Fibroblast of lung (primary cell): ENCODE measurements around the gene GGACT. TPM values are rescaled to one million over a fixed set of nuclear protein-coding genes. Genes with fewer than 3 reads are reported as not detected.

Experiments used
- DNase-seq, 2 donors: peaks; one replicate each; pipeline versions ENCODE4 v3.0.0 to v3.0.0-alpha.2; 2010; ENCODE audit warnings: low read depth in 2 of 2
- H2AFZ ChIP-seq: 2 replicates; pipeline ENCODE4 v1.5.1; 2012; ENCODE audit warnings: low read length, control low read depth, inconsistent platforms
- H3K27ac ChIP-seq: 2 replicates; pipeline ENCODE4 v1.5.1; 2011; ENCODE audit warnings: low read length, control low read depth; ENCODE audit not compliant: insufficient read depth
- H3K27me3 ChIP-seq: 2 replicates; pipeline ENCODE4 v1.5.1; 2011; ENCODE audit warnings: mild to moderate bottlenecking, low read length; ENCODE audit not compliant: control insufficient read depth, insufficient read depth
- H3K36me3 ChIP-seq: 2 replicates; pipeline ENCODE4 v1.5.1; 2011; ENCODE audit warnings: low read length; ENCODE audit not compliant: control insufficient read depth, insufficient read depth
- H3K4me1 ChIP-seq: 2 replicates; pipeline ENCODE4 v1.5.1; 2011; ENCODE audit warnings: low read length; ENCODE audit not compliant: control insufficient read depth, insufficient read depth; ENCODE audit errors: extremely low read depth
- H3K4me2 ChIP-seq: 2 replicates; pipeline ENCODE4 v1.5.1; 2011; ENCODE audit warnings: low read length, control low read depth; ENCODE audit not compliant: insufficient read depth; ENCODE audit errors: extremely low read depth
- H3K4me3 ChIP-seq, 4 experiments: fragments of 200-600 bp in 1 of 4; sonication (generic) in 1 of 4; replicated peaks in 1 of 4; 2 replicates each; pipeline ENCODE4 v1.5.1; 2011 to 2016; ENCODE audit warnings: low read length in 4 of 4, low read depth in 3 of 4, mild to moderate bottlenecking in 3 of 4, control low read depth in 2 of 4, inconsistent platforms in 1 of 4, mixed read lengths in 1 of 4; ENCODE audit not compliant: insufficient read depth in 1 of 4; ENCODE audit errors: control extremely low read depth in 1 of 4
- H3K79me2 ChIP-seq: 2 replicates; pipeline ENCODE4 v1.5.1; 2012; ENCODE audit warnings: mild to moderate bottlenecking, low read length, inconsistent platforms; ENCODE audit not compliant: control insufficient read depth, insufficient read depth
- H3K9ac ChIP-seq: 2 replicates; pipeline ENCODE4 v1.5.1; 2011; ENCODE audit warnings: mild to moderate bottlenecking, low read length, control low read depth; ENCODE audit not compliant: insufficient read depth
- H3K9me3 ChIP-seq: 2 replicates; pipeline ENCODE4 v1.5.1; 2012; ENCODE audit warnings: low read depth, low read length; ENCODE audit not compliant: control insufficient read depth, insufficient read depth
- H4K20me1 ChIP-seq: 2 replicates; pipeline ENCODE4 v1.5.1; 2011; ENCODE audit warnings: low read length; ENCODE audit not compliant: control insufficient read depth, insufficient read depth; ENCODE audit errors: extremely low read depth
- CTCF ChIP-seq, 2 donors: IDR thresholded peaks in 1 of 2; conservative IDR thresholded peaks in 1 of 2; 1 replicate in 1 of 2; 2 replicates in 1 of 2; pipeline ENCODE4 v1.5.1; 2011 to 2012; ENCODE audit warnings: low read length in 2 of 2, control low read depth in 1 of 2, inconsistent platforms in 1 of 2, low read depth in 1 of 2, mild to moderate bottlenecking in 1 of 2
- EZH2 ChIP-seq: IDR thresholded peaks from 2 replicates; pipeline ENCODE4 v1.5.1; 2012; ENCODE audit warnings: low read length, control low read depth, mild to moderate bottlenecking; ENCODE audit errors: missing control alignments
- polyA plus RNA-seq, 2 donors: library from polyadenylated mRNA; depleted of rRNA in 1 of 2; stranded (reverse) in 1 of 2; unstranded in 1 of 2; fragments of >200 nt; gene quantifications; 2 replicates each; pipeline ENCODE4 v1.2.1, GENCODE V29; 2011 to 2012; ENCODE audit warnings: missing spikeins in 1 of 2
- total RNA-seq: library from RNA; depleted of rRNA; stranded (reverse); fragments of >200 nt; gene quantifications from 2 replicates; pipeline ENCODE4 v1.2.1, GENCODE V29; 2014

GGACT gene
- total and polyA plus RNA-seq, 2 donors (not counting 1 experiment from before 2014, with no cell fraction given), result 2.6 to 6.6 TPM

DNA sequence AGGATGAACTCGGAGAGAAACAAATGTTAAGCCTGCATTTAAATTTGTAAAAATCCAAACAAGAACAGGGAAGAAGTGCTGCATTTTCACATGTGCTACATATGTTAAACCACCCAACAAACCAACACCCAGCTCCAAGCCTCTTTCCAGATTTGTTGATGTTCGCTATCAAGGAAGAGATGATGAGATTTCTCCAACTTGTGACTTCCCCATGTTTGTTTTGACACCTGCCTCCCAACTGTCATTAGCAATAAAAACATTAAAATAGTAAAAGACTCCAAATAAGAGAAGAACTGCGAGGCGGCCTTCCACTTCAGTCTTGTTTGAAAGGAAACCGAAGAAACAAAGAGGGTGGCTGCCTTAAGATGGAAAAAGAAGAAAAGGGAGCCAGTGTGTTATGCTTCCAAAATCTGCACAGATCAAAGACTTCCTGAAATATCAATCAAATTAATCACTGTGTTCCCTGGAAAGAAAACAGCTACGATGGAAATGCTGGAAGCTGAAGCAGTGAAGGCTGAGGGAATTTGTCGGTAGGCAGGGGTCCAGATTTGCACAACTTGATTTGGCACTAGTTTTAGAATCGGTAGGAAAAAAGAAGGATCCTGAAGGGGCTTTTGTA lies 14.0 kb upstream of the GGACT start:
- TF ChIP-seq EZH2 (no peak), CTCF (conservative IDR thresholded peaks at IDR 0.05 in 1 of 2, IDR thresholded peaks at IDR 0.05 in 1 of 2; ENCODE audit: low read depth in 1 of 2, low read length in 2 of 2) (no peak)
- H3K36me3 ChIP-seq, result no peaks in the 10 kb centered on the region
- H3K4me1 ChIP-seq, result no peaks in the 10 kb centered on the region
- no peak overlapping the region for H3K27ac ChIP-seq
- H3K9ac ChIP-seq, result no peak overlapping the region
- no peaks in the 10 kb centered on the region for H3K27me3 ChIP-seq
- peak in 1 of 2 donors; percentile 18 for DNase-seq
- no peaks in the 10 kb centered on the region for H4K20me1 ChIP-seq
- peak overlapping the region; percentile 35 for H3K4me2 ChIP-seq
- H3K4me3 ChIP-seq, result no peak overlapping the region
- H3K9me3 ChIP-seq, result no peaks in the 10 kb centered on the region
- no peak overlapping the region for H2AFZ ChIP-seq
- no peaks in the 10 kb centered on the region for H3K79me2 ChIP-seq

GRCh38 chr13:100601716-100602115 lies 13.1 kb upstream of the GGACT start:
- Histone ChIP-seq H2AFZ (no peak overlapping the region), H3K9ac (no peak overlapping the region), H3K36me3 (no peaks in the 10 kb centered on the region), H3K79me2 (no peaks in the 10 kb centered on the region), H3K4me3 (no peak overlapping the region), H3K4me2 (no peak overlapping the region), H3K27ac (no peak overlapping the region), H3K27me3 (no peaks in the 10 kb centered on the region), H3K9me3 (no peaks in the 10 kb centered on the region), H4K20me1 (no peaks in the 10 kb centered on the region), H3K4me1 (peaks cover 2% of the 10 kb centered on the region)
- TF ChIP-seq EZH2 (no peak), CTCF (conservative IDR thresholded peaks at IDR 0.05 in 1 of 2, IDR thresholded peaks at IDR 0.05 in 1 of 2; ENCODE audit: low read depth in 1 of 2, low read length in 2 of 2) (no peak)
- no peak for DNase-seq

- Histone ChIP-seq H3K27me3 (no peaks in the 10 kb centered on the region), H3K4me2 (no peak overlapping the region), H3K9me3 (no peaks in the 10 kb centered on the region), H2AFZ (no peak overlapping the region), H4K20me1 (no peaks in the 10 kb centered on the region), H3K27ac (no peak overlapping the region), H3K36me3 (no peaks in the 10 kb centered on the region), H3K79me2 (no peaks in the 10 kb centered on the region), H3K9ac (no peak overlapping the region), H3K4me1 (peaks cover 2% of the 10 kb centered on the region), H3K4me3 (no peak overlapping the region)
- TF ChIP-seq CTCF (conservative IDR thresholded peaks at IDR 0.05 in 1 of 2, IDR thresholded peaks at IDR 0.05 in 1 of 2; ENCODE audit: low read depth in 1 of 2, low read length in 2 of 2) (no peak), EZH2 (no peak)
- no peak for DNase-seq
Observed at GRCh38 chr13:100600915-100601314, 12.3 kb upstream of the GGACT start.
